ENCODE results near the gene CCDC142. TPM values are rescaled to one million over a fixed set of nuclear protein-coding genes. Genes with fewer than 3 reads are reported as not detected.

The CCDC142 gene
- polyA plus RNA-seq, 1 of the 3 experiments (the other 2 are of a cell fraction) = 8.7 TPM

- peaks cover 4% of the 10 kb centered on the region in 2 experiments for H3K36me3 ChIP-seq (replicated peaks in 1 of 2; ENCODE audit: control insufficient read depth in 1 of 2, insufficient read depth in 2 of 2, low read length in 1 of 2)
- no peaks in the 10 kb centered on the region for H3K9me3 ChIP-seq
- no peak overlapping the region for H3K4me2 ChIP-seq
- peaks cover 23% of the 10 kb centered on the region; the same call in 1 of the 2 replicates for H3K79me2 ChIP-seq (ENCODE audit: insufficient read depth)
- 93% methylated on average over 64 of the region's 72 CpGs for WGBS (ENCODE audit: low lambda C conversion rate)
- no peak overlapping the region for H2AFZ ChIP-seq (ENCODE audit: low read depth)
- DNase-seq = peak; percentile 72
- H3K27me3 ChIP-seq (ENCODE audit: insufficient read depth) = no peaks in the 10 kb centered on the region
- TF ChIP-seq NRF1 (IDR thresholded peaks at IDR 0.05; ENCODE audit: low read depth, low read length) (no peak), FOXJ3 (CRISPR knock-in tag; IDR thresholded peaks at IDR 0.05) (no peak), MAX (IDR thresholded peaks at IDR 0.05; ENCODE audit: low read depth) (no peak), RAD21 (IDR thresholded peaks at IDR 0.05; ENCODE audit: low read length) (no peak), GABPA (IDR thresholded peaks at IDR 0.05; ENCODE audit: low read depth) (no peak), EP300 (IDR thresholded peaks at IDR 0.05; ENCODE audit: borderline replicate concordance in 1 of 2, low read depth in 1 of 2, low read length in 1 of 2) (no peak), CTCF (IDR thresholded peaks at IDR 0.05) (no peak), JUND (IDR thresholded peaks at IDR 0.05) (no peak), POLR2AphosphoS5 (IDR thresholded peaks at IDR 0.05; ENCODE audit: low read depth, low read length) (no peak), RCOR1 (IDR thresholded peaks at IDR 0.05; ENCODE audit: low read length) (no peak), REST (IDR thresholded peaks at IDR 0.05; ENCODE audit: low read depth, low read length) (no peak), TCF12 (IDR thresholded peaks at IDR 0.05) (no peak), CHD2 (IDR thresholded peaks at IDR 0.05; ENCODE audit: low read length, partially characterized antibody) (no peak)
- H3F3A ChIP-seq (replicated peaks; ENCODE audit: insufficient read depth) = peaks cover 12% of the 10 kb centered on the region
- no peak overlapping the region for H3K9ac ChIP-seq
- H4K20me1 ChIP-seq (ENCODE audit: insufficient read depth) = no peaks in the 10 kb centered on the region
- no peak overlapping the region for H3K27ac ChIP-seq (ENCODE audit: low read depth in 2 of 2, low read length in 1 of 2)
- POLR2A ChIA-PET = no interaction called here
- no peaks in the 10 kb centered on the region for H3K9me2 ChIP-seq
- H3K4me1 ChIP-seq (ENCODE audit: control insufficient read depth in 1 of 2, insufficient read depth in 2 of 2, low read depth in 1 of 2, low read length in 1 of 2) = peaks cover 9 to 18% of the 10 kb centered on the region in 2 experiments; a peak in 1 of 4 replicates
- CTCF ChIA-PET = interaction anchor here (2.4 to 2.5 kb wide), 2 partner anchors 8 to 33 kb away, joined by 7 to 10 read pairs; partner anchors contain the start of genes CCDC142 and TTC31
- no peak overlapping the region; a peak in 1 of 4 replicates for H3K4me3 ChIP-seq (ENCODE audit: low read depth in 2 of 2, low read length in 1 of 2)
Observed at GRCh38 chr2:74515981-74516633, 33.3 kb upstream of the CCDC142 start.

All from SK-N-SH (cell line).